Motor neuron (in vitro differentiated cells): ENCODE data around the gene CRIP2. TPM values are rescaled to one million over a fixed set of nuclear protein-coding genes. Genes with fewer than 3 reads are reported as not detected.

Experiments
- ATAC-seq, 8 experiments: fragments of 200-7000 bp; cut with Tn5 transposase; replicated peaks in 6 of 8; 2 replicates each; pipeline ENCODE4 v1.8.0; 2021; ENCODE audit warnings: mild to moderate bottlenecking in 8 of 8, moderate library complexity in 8 of 8
- H3K27ac ChIP-seq, 2 donors: fragments of 250-450 bp; sonication (Bioruptor Pico); 2 replicates each; pipeline ENCODE4 v1.9.0; 2021; ENCODE audit warnings: antibody characterized with exemption in 2 of 2, mild to moderate bottlenecking in 2 of 2, moderate library complexity in 1 of 2
- H3K4me1 ChIP-seq, 2 donors: fragments of 250-450 bp; sonication (Bioruptor Pico); replicated peaks in 1 of 2; 2 replicates each; pipeline ENCODE4 v1.6.1; 2021; ENCODE audit warnings: antibody characterized with exemption in 2 of 2, mild to moderate bottlenecking in 2 of 2, moderate library complexity in 1 of 2
- H3K4me3 ChIP-seq, 5 donors: fragments of 250-450 bp; sonication (Bioruptor Pico); 2 replicates each; pipeline ENCODE4 v1.9.0; 2021; ENCODE audit warnings: antibody characterized with exemption in 5 of 5, mild to moderate bottlenecking in 5 of 5, moderate library complexity in 4 of 5
- WGBS, 10 experiments: fragments of 450-650 bp; shearing (Covaris generic); methylation state at CpG; one replicate each; pipeline ENCODE4 v1.0.0; 2022; 5-methylcytosine and 5-hydroxymethylcytosine counted together
- in situ Hi-C, 9 experiments: fragments of 400-800 bp; cut with MboI; loops; one replicate each; pipeline ENCODE4 v1.15.0; 2021; ENCODE audit warnings: low sequenced_read_pairs in 9 of 9, low pct_unique_long_range_greater_than_20kb in 2 of 9; ENCODE audit not compliant: unreplicated experiment in 9 of 9
- total RNA-seq, 8 experiments: library from RNA; unstranded; fragments of 300-600 nt; gene quantifications; 2 replicates each; pipeline versions ENCODE4 v1.2.3 to v1.2.4, GENCODE V29; 2022

CRIP2 gene
- total RNA-seq, 8 experiments from 2014 or later = 9.5 to 194 (median 55.0) TPM

GRCh38 chr14:105529319-105529568 lies 54.6 kb downstream of the CRIP2 start:
- Histone ChIP-seq H3K27ac (no peak overlapping the region), H3K4me1 (peaks cover 0 to 13% of the 10 kb centered on the region in 2 donors), H3K4me3 (no peak overlapping the region)
- in situ Hi-C loops = loop anchor here in 1 of 9 experiments (25.0 kb wide), 1 partner anchor 483 kb away; no protein-coding TSS in a partner anchor
- ATAC-seq = no peak
- WGBS, 10 experiments = 50 to 100% (median 91%) methylated on average over 1 to 6 of the region's 24 CpGs; no CpG with 5 or more reads in 6 of the 10 experiments

Other genes with a start within 250 kb of the CRIP2 start
- 10 to 100 TPM; 18.8 to 29.3 (median 26.3) TPM for gene BTBD6, start 226.3 kb upstream of the CRIP2 start, total RNA-seq
- 10 to 100 TPM; 14.4 to 36.3 (median 30.8) TPM for gene BRF1, start 173.8 kb upstream of the CRIP2 start, total RNA-seq
- gene PACS2, start 160.1 kb upstream of the CRIP2 start, total RNA-seq = 10 to 100 TPM; 18.0 to 66.1 (median 49.7) TPM
- 1 to 10 TPM in 1 of 8 experiments, under 1 TPM in 7; 0.25 to 1.1 (median 0.88) TPM for gene TEX22, start 76.3 kb upstream of the CRIP2 start, total RNA-seq
- 100 to 1,000 TPM in 1 of 8 experiments, 10 to 100 TPM in 7; 27.1 to 101 (median 52.4) TPM for gene MTA1, start 55.0 kb upstream of the CRIP2 start, total RNA-seq
- gene CRIP1, start 12.1 kb downstream of the CRIP2 start, total RNA-seq = 10 to 100 TPM in 2 of 8 experiments, 1 to 10 TPM in 6; 3.3 to 14.5 (median 5.1) TPM
- 10 to 100 TPM in 2 of 8 experiments, 1 to 10 TPM in 6; 3.4 to 12.5 (median 5.0) TPM for gene TEDC1, start 16.4 kb downstream of the CRIP2 start, total RNA-seq
- 1 to 10 TPM in 7 of 8 experiments, under 1 TPM in 1; 0.97 to 7.1 (median 3.0) TPM for gene TMEM121, start 51.8 kb downstream of the CRIP2 start, total RNA-seq